Esophagus muscularis mucosa (tissue), 3 donors: ENCODE measurements around the gene SLC39A8.

ENCODE experiments used
- CTCF ChIP-seq, 3 experiments: fragments of 200-600 bp in 2 of 3; fragments of 450-650 bp in 1 of 3; sonication (generic) in 2 of 3; IDR thresholded peaks; one replicate each; pipeline ENCODE4 v1.5.1; 2017 to 2019; ENCODE audit warnings: antibody characterized with exemption in 3 of 3, mild to moderate bottlenecking in 2 of 3, moderate library complexity in 1 of 3
- POLR2A ChIP-seq: fragments of 450-650 bp; IDR thresholded peaks from one replicate; pipeline ENCODE4 v1.6.1; 2017; ENCODE audit warnings: antibody characterized with exemption, moderate library complexity, mild to moderate bottlenecking, low read depth
- POLR2AphosphoS5 ChIP-seq, 2 donors: sonication (generic); formaldehyde crosslinking; IDR thresholded peaks; one replicate each; pipeline ENCODE4 v1.6.1; 2017; ENCODE audit warnings: antibody characterized with exemption in 2 of 2

GRCh38 chr4:102322736-102323135 lies 22.5 kb downstream of the SLC39A8 start:
- TF ChIP-seq CTCF (IDR thresholded peaks at IDR 0.05) (no peak), POLR2AphosphoS5 (IDR thresholded peaks at IDR 0.05) (no peak), POLR2A (no peak)
